ENCODE measurements around the gene SPTBN1.

The SPTBN1 gene

GRCh38 chr2:54589038-54589339, 132.9 kb downstream of the SPTBN1 start:
- H3K9me3 ChIP-seq (ENCODE audit: insufficient read depth, low read length): no peaks in the 10 kb centered on the region

GRCh38 chr2:54589340-54590215, 133.5 kb downstream of the SPTBN1 start:
- Histone ChIP-seq H3K27me3 (ENCODE audit: low read depth, low read length) (no peaks in the 10 kb centered on the region), H3K79me2 (ENCODE audit: low read length) (no peaks in the 10 kb centered on the region), H4K20me1 (ENCODE audit: insufficient read depth, low read length) (no peaks in the 10 kb centered on the region), H3K4me2 (ENCODE audit: low read length) (no peak overlapping the region), H3K36me3 (replicated peaks; ENCODE audit: low read depth, low read length) (no peaks in the 10 kb centered on the region), H3K27ac (ENCODE audit: low read length) (no peak overlapping the region), H3K4me3 (ENCODE audit: low read length) (no peak overlapping the region), H3K9ac (ENCODE audit: low read length) (no peak overlapping the region), H3K4me1 (ENCODE audit: low read length) (peaks cover 36% of the 10 kb centered on the region), H3K9me3 (ENCODE audit: insufficient read depth, low read length) (no peaks in the 10 kb centered on the region), H2AFZ (ENCODE audit: low read depth, low read length) (no peak overlapping the region)
- no peak for TF ChIP-seq EZH2phosphoT487 (IDR thresholded peaks at IDR 0.05; ENCODE audit: low read depth)

More at GRCh38 chr2:54589038-54589339, 132.9 kb downstream of the SPTBN1 start:
- no peak overlapping the region for H3K27ac ChIP-seq (ENCODE audit: low read length)
- H3K4me1 ChIP-seq (ENCODE audit: low read length): peaks cover 30% of the 10 kb centered on the region
- H3K4me3 ChIP-seq (ENCODE audit: low read length): no peak overlapping the region
- H2AFZ ChIP-seq (ENCODE audit: low read depth, low read length): no peak overlapping the region
- H4K20me1 ChIP-seq (ENCODE audit: insufficient read depth, low read length): no peaks in the 10 kb centered on the region
- TF ChIP-seq EZH2phosphoT487 (IDR thresholded peaks at IDR 0.05; ENCODE audit: low read depth) (no peak), CTCF (IDR thresholded peaks at IDR 0.05; ENCODE audit: low read depth, low read length) (no peak)
- H3K4me2 ChIP-seq (ENCODE audit: low read length): no peak overlapping the region
- no peaks in the 10 kb centered on the region for H3K79me2 ChIP-seq (ENCODE audit: low read length)
- no peaks in the 10 kb centered on the region for H3K27me3 ChIP-seq (ENCODE audit: low read depth, low read length)
- H3K9ac ChIP-seq (ENCODE audit: low read length): no peak overlapping the region
- H3K36me3 ChIP-seq (replicated peaks; ENCODE audit: low read depth, low read length): no peaks in the 10 kb centered on the region

- TF ChIP-seq EZH2phosphoT487 (IDR thresholded peaks at IDR 0.05; ENCODE audit: low read depth): no peak
- no peak for TF ChIP-seq CTCF (IDR thresholded peaks at IDR 0.05; ENCODE audit: low read depth, low read length)
- H3K9ac ChIP-seq (ENCODE audit: low read length): no peak overlapping the region
- no peak overlapping the region for H3K4me3 ChIP-seq (ENCODE audit: low read length)
- no peaks in the 10 kb centered on the region for H3K36me3 ChIP-seq (replicated peaks; ENCODE audit: low read depth, low read length)
- no peak overlapping the region for H3K27ac ChIP-seq (ENCODE audit: low read length)
- no peaks in the 10 kb centered on the region for H3K79me2 ChIP-seq (ENCODE audit: low read length)
- H4K20me1 ChIP-seq (ENCODE audit: insufficient read depth, low read length): no peaks in the 10 kb centered on the region
- H3K4me2 ChIP-seq (ENCODE audit: low read length): no peak overlapping the region
- H2AFZ ChIP-seq (ENCODE audit: low read depth, low read length): no peak overlapping the region
- peaks cover 45% of the 10 kb centered on the region for H3K4me1 ChIP-seq (ENCODE audit: low read length)
- H3K9me3 ChIP-seq (ENCODE audit: insufficient read depth, low read length): no peaks in the 10 kb centered on the region
- H3K27me3 ChIP-seq (ENCODE audit: low read depth, low read length): no peaks in the 10 kb centered on the region
Measured at GRCh38 chr2:54590216-54591120, 134.3 kb downstream of the SPTBN1 start.

GRCh38 chr2:54591551-54591950, 135.4 kb downstream of the SPTBN1 start:
- no peaks in the 10 kb centered on the region for H4K20me1 ChIP-seq (ENCODE audit: insufficient read depth, low read length)
- no peaks in the 10 kb centered on the region for H3K27me3 ChIP-seq (ENCODE audit: low read depth, low read length)
- no peaks in the 10 kb centered on the region for H3K79me2 ChIP-seq (ENCODE audit: low read length)
- peaks cover 45% of the 10 kb centered on the region for H3K4me1 ChIP-seq (ENCODE audit: low read length)
- TF ChIP-seq EZH2phosphoT487 (IDR thresholded peaks at IDR 0.05; ENCODE audit: low read depth) (no peak), CTCF (IDR thresholded peaks at IDR 0.05; ENCODE audit: low read depth, low read length) (no peak)
- no peaks in the 10 kb centered on the region for H3K36me3 ChIP-seq (replicated peaks; ENCODE audit: low read depth, low read length)
- H3K9me3 ChIP-seq (ENCODE audit: insufficient read depth, low read length): no peaks in the 10 kb centered on the region
- peak overlapping the region; percentile 24 for H3K4me2 ChIP-seq (ENCODE audit: low read length)
- H3K4me3 ChIP-seq (ENCODE audit: low read length): no peak overlapping the region
- no peak overlapping the region for H3K27ac ChIP-seq (ENCODE audit: low read length)
- no peak overlapping the region for H3K9ac ChIP-seq (ENCODE audit: low read length)
- H2AFZ ChIP-seq (ENCODE audit: low read depth, low read length): no peak overlapping the region
